Vagina (tissue), 2 donors: ENCODE results near the gene SIRT7.

Experiments
- POLR2A ChIP-seq, 2 donors: fragments of 450-650 bp; IDR thresholded peaks; one replicate each; pipeline ENCODE4 v1.6.1; 2017; ENCODE audit warnings: antibody characterized with exemption in 2 of 2, mild to moderate bottlenecking in 2 of 2, moderate library complexity in 2 of 2
- POLR2AphosphoS5 ChIP-seq, 2 donors: sonication (generic); formaldehyde crosslinking; IDR thresholded peaks; one replicate each; pipeline ENCODE4 v1.9.0; 2017; ENCODE audit warnings: antibody characterized with exemption in 2 of 2, mild to moderate bottlenecking in 2 of 2, low read depth in 1 of 2; ENCODE audit not compliant: insufficient read depth in 1 of 2
- TF ChIP-seq, protein P1 (sequence below), 3 experiments: fragments of 450-650 bp in 2 of 3; fragments of 200-600 bp in 1 of 3; sonication (generic) in 1 of 3; IDR thresholded peaks; one replicate each; pipeline ENCODE4 v1.5.1; 2017 to 2019; ENCODE audit warnings: antibody characterized with exemption in 3 of 3, mild to moderate bottlenecking in 2 of 3, moderate library complexity in 2 of 3

DNA sequence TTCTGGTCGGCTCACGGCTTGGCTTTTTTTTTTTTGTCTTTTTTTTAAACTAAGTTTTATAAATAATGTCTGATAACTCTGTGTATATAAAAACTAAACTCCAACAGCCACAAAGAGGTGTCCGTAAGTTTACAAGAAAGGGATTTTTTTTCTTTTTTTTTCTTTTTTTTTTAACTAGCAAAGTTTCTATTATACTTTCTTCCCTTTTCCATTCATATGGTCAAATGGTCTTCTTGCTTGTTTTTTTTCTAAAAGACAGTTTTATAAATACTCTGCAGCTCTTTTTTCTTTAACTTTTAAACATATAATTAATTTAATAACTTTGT lies 3.5 kb upstream of the SIRT7 start:
- TF ChIP-seq, protein P1, sequence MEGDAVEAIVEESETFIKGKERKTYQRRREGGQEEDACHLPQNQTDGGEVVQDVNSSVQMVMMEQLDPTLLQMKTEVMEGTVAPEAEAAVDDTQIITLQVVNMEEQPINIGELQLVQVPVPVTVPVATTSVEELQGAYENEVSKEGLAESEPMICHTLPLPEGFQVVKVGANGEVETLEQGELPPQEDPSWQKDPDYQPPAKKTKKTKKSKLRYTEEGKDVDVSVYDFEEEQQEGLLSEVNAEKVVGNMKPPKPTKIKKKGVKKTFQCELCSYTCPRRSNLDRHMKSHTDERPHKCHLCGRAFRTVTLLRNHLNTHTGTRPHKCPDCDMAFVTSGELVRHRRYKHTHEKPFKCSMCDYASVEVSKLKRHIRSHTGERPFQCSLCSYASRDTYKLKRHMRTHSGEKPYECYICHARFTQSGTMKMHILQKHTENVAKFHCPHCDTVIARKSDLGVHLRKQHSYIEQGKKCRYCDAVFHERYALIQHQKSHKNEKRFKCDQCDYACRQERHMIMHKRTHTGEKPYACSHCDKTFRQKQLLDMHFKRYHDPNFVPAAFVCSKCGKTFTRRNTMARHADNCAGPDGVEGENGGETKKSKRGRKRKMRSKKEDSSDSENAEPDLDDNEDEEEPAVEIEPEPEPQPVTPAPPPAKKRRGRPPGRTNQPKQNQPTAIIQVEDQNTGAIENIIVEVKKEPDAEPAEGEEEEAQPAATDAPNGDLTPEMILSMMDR (IDR thresholded peaks at IDR 0.05) = no peak
- TF ChIP-seq POLR2A (IDR thresholded peaks at IDR 0.05) = no peak
- TF ChIP-seq POLR2AphosphoS5 (IDR thresholded peaks at IDR 0.05; ENCODE audit: insufficient read depth in 1 of 2, low read depth in 1 of 2) = no peak
